ENCODE measurements around the gene INHBE. TPM values are rescaled to one million over a fixed set of nuclear protein-coding genes. Genes with fewer than 3 reads are reported as not detected.

INHBE gene
- total and polyA plus RNA-seq, 2 experiments from 2014 or later, result 5.6 to 29.0 TPM

- H3K4me2 ChIP-seq, result no peak overlapping the region
- peaks cover 28% of the 10 kb centered on the region for H3K27me3 Mint-ChIP-seq (ENCODE audit: insufficient read depth, low read depth, poor library complexity)
- no peak overlapping the region for H3K4me3 ChIP-seq
- H3K36me3 Mint-ChIP-seq (ENCODE audit: low read depth), result peaks cover 13% of the 10 kb centered on the region; the same call in 1 of the 3 replicates
- H4K20me1 ChIP-seq (replicated peaks; ENCODE audit: insufficient read depth), result no peaks in the 10 kb centered on the region; the same call in 1 of the 2 replicates
- DNase-seq (ENCODE audit: low spot score), result no peak
- H3K4me3 Mint-ChIP-seq, result no peak overlapping the region
- H3K27me3 ChIP-seq (ENCODE audit: insufficient read depth), result no peaks in the 10 kb centered on the region
- H3F3A ChIP-seq (replicated peaks; ENCODE audit: low read depth), result peaks cover 19% of the 10 kb centered on the region
- H3K4me1 ChIP-seq (ENCODE audit: insufficient read depth), result peaks cover 5% of the 10 kb centered on the region
- peaks cover 4% of the 10 kb centered on the region for H3K79me2 ChIP-seq (replicated peaks; ENCODE audit: insufficient read depth)
- H3K36me3 ChIP-seq (ENCODE audit: insufficient read depth), result no peaks in the 10 kb centered on the region
- no peaks in the 10 kb centered on the region for H3K9me2 ChIP-seq (ENCODE audit: insufficient read depth)
- no peak overlapping the region for H2AFZ ChIP-seq
- TF ChIP-seq EZH2phosphoT487 (IDR thresholded peaks at IDR 0.05; ENCODE audit: unreplicated experiment) (no peak), EZH2 (IDR thresholded peaks at IDR 0.05; ENCODE audit: low read depth, unreplicated experiment) (no peak), STAT1 (IDR thresholded peaks at IDR 0.05; ENCODE audit: unreplicated experiment) (no peak), POLR2AphosphoS5 (IDR thresholded peaks at IDR 0.05; ENCODE audit: low read depth) (no peak)
- TF ChIP-seq, protein P1, sequence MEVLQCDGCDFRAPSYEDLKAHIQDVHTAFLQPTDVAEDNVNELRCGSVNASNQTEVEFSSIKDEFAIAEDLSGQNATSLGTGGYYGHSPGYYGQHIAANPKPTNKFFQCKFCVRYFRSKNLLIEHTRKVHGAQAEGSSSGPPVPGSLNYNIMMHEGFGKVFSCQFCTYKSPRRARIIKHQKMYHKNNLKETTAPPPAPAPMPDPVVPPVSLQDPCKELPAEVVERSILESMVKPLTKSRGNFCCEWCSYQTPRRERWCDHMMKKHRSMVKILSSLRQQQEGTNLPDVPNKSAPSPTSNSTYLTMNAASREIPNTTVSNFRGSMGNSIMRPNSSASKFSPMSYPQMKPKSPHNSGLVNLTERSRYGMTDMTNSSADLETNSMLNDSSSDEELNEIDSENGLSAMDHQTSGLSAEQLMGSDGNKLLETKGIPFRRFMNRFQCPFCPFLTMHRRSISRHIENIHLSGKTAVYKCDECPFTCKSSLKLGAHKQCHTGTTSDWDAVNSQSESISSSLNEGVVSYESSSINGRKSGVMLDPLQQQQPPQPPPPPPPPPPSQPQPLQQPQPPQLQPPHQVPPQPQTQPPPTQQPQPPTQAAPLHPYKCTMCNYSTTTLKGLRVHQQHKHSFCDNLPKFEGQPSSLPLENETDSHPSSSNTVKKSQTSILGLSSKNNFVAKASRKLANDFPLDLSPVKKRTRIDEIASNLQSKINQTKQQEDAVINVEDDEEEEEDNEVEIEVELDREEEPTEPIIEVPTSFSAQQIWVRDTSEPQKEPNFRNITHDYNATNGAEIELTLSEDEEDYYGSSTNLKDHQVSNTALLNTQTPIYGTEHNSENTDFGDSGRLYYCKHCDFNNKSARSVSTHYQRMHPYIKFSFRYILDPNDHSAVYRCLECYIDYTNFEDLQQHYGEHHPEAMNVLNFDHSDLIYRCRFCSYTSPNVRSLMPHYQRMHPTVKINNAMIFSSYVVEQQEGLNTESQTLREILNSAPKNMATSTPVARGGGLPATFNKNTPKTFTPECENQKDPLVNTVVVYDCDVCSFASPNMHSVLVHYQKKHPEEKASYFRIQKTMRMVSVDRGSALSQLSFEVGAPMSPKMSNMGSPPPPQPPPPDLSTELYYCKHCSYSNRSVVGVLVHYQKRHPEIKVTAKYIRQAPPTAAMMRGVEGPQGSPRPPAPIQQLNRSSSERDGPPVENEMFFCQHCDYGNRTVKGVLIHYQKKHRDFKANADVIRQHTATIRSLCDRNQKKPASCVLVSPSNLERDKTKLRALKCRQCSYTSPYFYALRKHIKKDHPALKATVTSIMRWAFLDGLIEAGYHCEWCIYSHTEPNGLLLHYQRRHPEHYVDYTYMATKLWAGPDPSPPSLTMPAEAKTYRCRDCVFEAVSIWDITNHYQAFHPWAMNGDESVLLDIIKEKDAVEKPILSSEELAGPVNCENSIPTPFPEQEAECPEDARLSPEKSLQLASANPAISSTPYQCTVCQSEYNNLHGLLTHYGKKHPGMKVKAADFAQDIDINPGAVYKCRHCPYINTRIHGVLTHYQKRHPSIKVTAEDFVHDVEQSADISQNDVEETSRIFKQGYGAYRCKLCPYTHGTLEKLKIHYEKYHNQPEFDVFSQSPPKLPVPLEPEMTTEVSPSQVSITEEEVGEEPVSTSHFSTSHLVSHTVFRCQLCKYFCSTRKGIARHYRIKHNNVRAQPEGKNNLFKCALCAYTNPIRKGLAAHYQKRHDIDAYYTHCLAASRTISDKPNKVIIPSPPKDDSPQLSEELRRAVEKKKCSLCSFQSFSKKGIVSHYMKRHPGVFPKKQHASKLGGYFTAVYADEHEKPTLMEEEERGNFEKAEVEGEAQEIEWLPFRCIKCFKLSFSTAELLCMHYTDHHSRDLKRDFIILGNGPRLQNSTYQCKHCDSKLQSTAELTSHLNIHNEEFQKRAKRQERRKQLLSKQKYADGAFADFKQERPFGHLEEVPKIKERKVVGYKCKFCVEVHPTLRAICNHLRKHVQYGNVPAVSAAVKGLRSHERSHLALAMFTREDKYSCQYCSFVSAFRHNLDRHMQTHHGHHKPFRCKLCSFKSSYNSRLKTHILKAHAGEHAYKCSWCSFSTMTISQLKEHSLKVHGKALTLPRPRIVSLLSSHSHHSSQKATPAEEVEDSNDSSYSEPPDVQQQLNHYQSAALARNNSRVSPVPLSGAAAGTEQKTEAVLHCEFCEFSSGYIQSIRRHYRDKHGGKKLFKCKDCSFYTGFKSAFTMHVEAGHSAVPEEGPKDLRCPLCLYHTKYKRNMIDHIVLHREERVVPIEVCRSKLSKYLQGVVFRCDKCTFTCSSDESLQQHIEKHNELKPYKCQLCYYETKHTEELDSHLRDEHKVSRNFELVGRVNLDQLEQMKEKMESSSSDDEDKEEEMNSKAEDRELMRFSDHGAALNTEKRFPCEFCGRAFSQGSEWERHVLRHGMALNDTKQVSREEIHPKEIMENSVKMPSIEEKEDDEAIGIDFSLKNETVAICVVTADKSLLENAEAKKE (CRISPR knock-in tag; IDR thresholded peaks at IDR 0.05), result no peak
- TF ChIP-seq, protein P2, sequence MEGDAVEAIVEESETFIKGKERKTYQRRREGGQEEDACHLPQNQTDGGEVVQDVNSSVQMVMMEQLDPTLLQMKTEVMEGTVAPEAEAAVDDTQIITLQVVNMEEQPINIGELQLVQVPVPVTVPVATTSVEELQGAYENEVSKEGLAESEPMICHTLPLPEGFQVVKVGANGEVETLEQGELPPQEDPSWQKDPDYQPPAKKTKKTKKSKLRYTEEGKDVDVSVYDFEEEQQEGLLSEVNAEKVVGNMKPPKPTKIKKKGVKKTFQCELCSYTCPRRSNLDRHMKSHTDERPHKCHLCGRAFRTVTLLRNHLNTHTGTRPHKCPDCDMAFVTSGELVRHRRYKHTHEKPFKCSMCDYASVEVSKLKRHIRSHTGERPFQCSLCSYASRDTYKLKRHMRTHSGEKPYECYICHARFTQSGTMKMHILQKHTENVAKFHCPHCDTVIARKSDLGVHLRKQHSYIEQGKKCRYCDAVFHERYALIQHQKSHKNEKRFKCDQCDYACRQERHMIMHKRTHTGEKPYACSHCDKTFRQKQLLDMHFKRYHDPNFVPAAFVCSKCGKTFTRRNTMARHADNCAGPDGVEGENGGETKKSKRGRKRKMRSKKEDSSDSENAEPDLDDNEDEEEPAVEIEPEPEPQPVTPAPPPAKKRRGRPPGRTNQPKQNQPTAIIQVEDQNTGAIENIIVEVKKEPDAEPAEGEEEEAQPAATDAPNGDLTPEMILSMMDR (conservative IDR thresholded peaks at IDR 0.05; ENCODE audit: low read depth in 2 of 2), result no peak
- ATAC-seq, result no peak
- H3K27ac ChIP-seq (ENCODE audit: low read depth), result no peak overlapping the region
- no peak overlapping the region for H3K27ac Mint-ChIP-seq
- H3K4me1 Mint-ChIP-seq, result peaks cover 14% of the 10 kb centered on the region
- no peaks in the 10 kb centered on the region; the same call in 2 of the 3 replicates for H3K9me3 Mint-ChIP-seq
Measured at GRCh38 chr12:57464569-57464968, 9.5 kb downstream of the INHBE start.
